SIG-M5 treated with dmso at 0.1 percent for 504 hours (cell line): Measurements from ENCODE around the gene GPS1.
A peak's percentile ranks its signal among the peaks of the same experiment; 100 is the strongest.

ENCODE experiments used
- DNase-seq: peaks from one replicate; lab custom pipeline; 2025; ENCODE audit not compliant: unreplicated experiment; lab: John Stamatoyannopoulos, UW

Gene GPS1

GRCh38 chr17:82100502-82101298 lies 49.0 kb downstream of the GPS1 start:
- DNase-seq, result no peak

GRCh38 chr17:82101301-82101715 lies 49.6 kb downstream of the GPS1 start:
- no peak for DNase-seq

- no peak for DNase-seq
These were observed 50.3 kb downstream of the GPS1 start for GRCh38 chr17:82101767-82102679.

GRCh38 chr17:82103553-82104451 lies 52.1 kb downstream of the GPS1 start:
- DNase-seq, result peak; percentile 70

- DNase-seq, result no peak
These were observed 53.2 kb downstream of the GPS1 start for GRCh38 chr17:82104797-82105416.

GRCh38 chr17:82105417-82105881 lies 53.8 kb downstream of the GPS1 start:
- DNase-seq, result no peak

- peak; percentile 89 for DNase-seq
These were observed 54.4 kb downstream of the GPS1 start for GRCh38 chr17:82105882-82106687.

GRCh38 chr17:82106688-82107305 lies 55.1 kb downstream of the GPS1 start:
- DNase-seq, result no peak
